Right lobe of liver (tissue), 6 donors: Measurements from ENCODE around the gene MTA1. TPM values are rescaled to one million over a fixed set of nuclear protein-coding genes. Genes with fewer than 3 reads are reported as not detected.

Source experiments
- ATAC-seq, 4 donors: fragments of 200-7000 bp; cut with Tn5 transposase; one replicate each; pipeline ENCODE4 v1.9.1; 2020; ENCODE audit warnings: mild to moderate bottlenecking in 4 of 4, moderate library complexity in 4 of 4
- DNase-seq, 3 donors: peaks; one replicate each; pipeline ENCODE4 v3.0.0-alpha.2; 2020
- H3K27ac ChIP-seq, 3 donors: fragments of 200-600 bp; one replicate each; pipeline ENCODE4 v1.8.0; 2022
- H3K27me3 ChIP-seq, 2 donors: fragments of 200-600 bp; one replicate each; pipeline ENCODE4 v1.8.0; 2022
- H3K36me3 ChIP-seq, 4 donors: fragments of 200-600 bp; sonication (generic) in 1 of 4; one replicate each; pipeline versions ENCODE4 v1.5.1 to v1.8.0; 2017 to 2022; ENCODE audit warnings: control low read depth in 1 of 4
- H3K4me1 ChIP-seq, 4 donors: fragments of 200-600 bp; sonication (generic) in 1 of 4; one replicate each; pipeline versions ENCODE4 v1.5.1 to v1.8.0; 2017 to 2022; ENCODE audit warnings: control low read depth in 1 of 4
- H3K4me3 ChIP-seq, 3 donors: fragments of 200-600 bp; one replicate each; pipeline ENCODE4 v1.8.0; 2022
- H3K9me3 ChIP-seq, 4 donors: fragments of 200-600 bp; sonication (generic) in 1 of 4; one replicate each; pipeline versions ENCODE4 v1.5.1 to v1.8.0; 2017 to 2022; ENCODE audit warnings: control low read depth in 1 of 4
- CTCF ChIP-seq, 4 donors: fragments of 200-600 bp in 3 of 4; fragments of 450-650 bp in 1 of 4; IDR thresholded peaks; one replicate each; pipeline versions ENCODE4 v1.5.1 to v1.8.0; 2016 to 2022; ENCODE audit warnings: antibody characterized with exemption in 4 of 4, mild to moderate bottlenecking in 2 of 4
- POLR2A ChIP-seq: fragments of 450-650 bp; IDR thresholded peaks from one replicate; pipeline ENCODE4 v1.6.1; 2017; ENCODE audit warnings: antibody characterized with exemption, mild to moderate bottlenecking
- WGBS: methylation state at CpG from one replicate; pipeline ENCODE4 v1.1.6; 2018; ENCODE audit warnings: low coverage, low lambda C conversion rate; ENCODE audit not compliant: insufficient coverage; ENCODE audit errors: missing lambda C conversion rate; 5-methylcytosine and 5-hydroxymethylcytosine counted together
- intact Hi-C, 2 donors: fragments of 100-400 bp; cut with DNase I; formaldehyde crosslinking; loops; one replicate each; pipeline versions ENCODE4 v1.11.2 to v1.14.1; 2022
- total RNA-seq, 6 experiments: library from RNA; depleted of rRNA in 2 of 6; stranded (reverse); fragments of >200 nt in 2 of 6; fragmentation: NEBNext Ultra II Directional in 3 of 6; extraction: Animal tissue kit (Norgen Biotek cat#: 25700) in 3 of 6; gene quantifications; one replicate each; pipeline versions ENCODE4 v1.1.0 to v1.2.4, GENCODE V29; 2016 to 2023
- donor health status: DM: no; HTN: yes; CAD: no.
- donor health status: DM: no; HTN: no; CAD: no.
- donor health status: DM: no; HTN: no; CAD: no.
- donor health status: DM: no; HTN: yes; CAD: no.
- donor health status: DM: no; HTN: yes; CAD: no.

MTA1 gene
- total RNA-seq, 6 experiments from 2014 or later, result 18.6 to 45.1 (median 29.2) TPM

GRCh38 chr14:105445901-105446845 lies 26.5 kb downstream of the MTA1 start:
- Histone ChIP-seq H3K9me3 (no peaks in the 10 kb centered on the region), H3K4me3 (no peak overlapping the region), H3K36me3 (peaks cover 0 to 5% (median 0%) of the 10 kb centered on the region in 4 donors), H3K27me3 (no peaks in the 10 kb centered on the region), H3K27ac (no peak overlapping the region), H3K4me1 (no peaks in the 10 kb centered on the region)
- intact Hi-C loops, result no loop called here
- TF ChIP-seq CTCF (IDR thresholded peaks at IDR 0.05) (no peak), POLR2A (no peak)
- ATAC-seq, result no peak
- no peak for DNase-seq
- 80% methylated on average over 2 of the region's 26 CpGs for WGBS

GRCh38 chr14:105446971-105447370 lies 27.3 kb downstream of the MTA1 start:
- Histone ChIP-seq H3K36me3 (peaks cover 0 to 6% (median 0%) of the 10 kb centered on the region in 4 donors), H3K4me1 (no peaks in the 10 kb centered on the region), H3K27ac (no peak overlapping the region), H3K9me3 (no peaks in the 10 kb centered on the region), H3K27me3 (no peaks in the 10 kb centered on the region), H3K4me3 (no peak overlapping the region)
- no CpG with 5 or more reads among the region's 14 CpGs for WGBS
- no peak for ATAC-seq
- TF ChIP-seq CTCF (IDR thresholded peaks at IDR 0.05) (no peak), POLR2A (no peak)
- intact Hi-C loops, result no loop called here
- peak in 1 of 3 donors; percentile 50 for DNase-seq

GRCh38 chr14:105447651-105448640 lies 28.3 kb downstream of the MTA1 start:
- Histone ChIP-seq H3K36me3 (peaks cover 0 to 10% (median 0%) of the 10 kb centered on the region in 4 donors), H3K27me3 (no peaks in the 10 kb centered on the region), H3K9me3 (no peaks in the 10 kb centered on the region), H3K4me1 (no peaks in the 10 kb centered on the region), H3K27ac (no peak overlapping the region), H3K4me3 (no peak overlapping the region)
- ATAC-seq (peak in 1 of 4 donors; percentile 6), DNase-seq (peak in 1 of 3 donors; percentile 52)
- TF ChIP-seq CTCF (IDR thresholded peaks at IDR 0.05) (no peak), POLR2A (no peak)
- intact Hi-C loops, result no loop called here
- WGBS, result 79% methylated on average over 4 of the region's 31 CpGs

- intact Hi-C loops, result no loop called here
- DNase-seq, result peak; percentile 67 to 76 (median 70)
- Histone ChIP-seq H3K4me3 (no peak overlapping the region), H3K27me3 (no peaks in the 10 kb centered on the region), H3K4me1 (no peaks in the 10 kb centered on the region), H3K36me3 (peaks cover 0 to 10% (median 0%) of the 10 kb centered on the region in 4 donors), H3K27ac (no peak overlapping the region), H3K9me3 (no peaks in the 10 kb centered on the region)
- TF ChIP-seq POLR2A, result no peak
- TF ChIP-seq CTCF (IDR thresholded peaks at IDR 0.05), result peak; percentile 79 to 91 (median 83)
- ATAC-seq, result peak; percentile 83 to 93 (median 90)
- WGBS, result no CpG with 5 or more reads among the region's 16 CpGs
Observed at GRCh38 chr14:105448706-105449111, 29.1 kb downstream of the MTA1 start.
